RWPE1 (cell line): ENCODE results near the gene MXD1.

Experiments used
- CTCF ChIA-PET: fragments of 350-600 bp; sonication (Branson Sonifier 250); formaldehyde crosslinking; extraction: SDS; loops from one replicate; lab custom pipeline; 2021; lab: Yijun Ruan, JAX
- POLR2A ChIA-PET: fragments of 400-600 bp; formaldehyde crosslinking; extraction: SDS; loops from one replicate; lab custom pipeline; 2020; ENCODE audit warnings: antibody characterized with exemption; ENCODE audit not compliant: low non-redundant PET; lab: Yijun Ruan, JAX
- DNase-seq: peaks from one replicate; pipeline ENCODE4 v3.0.0; 2012; ENCODE audit warnings: low spot score
- H3K27ac ChIP-seq: fragments of 450-650 bp; 2 replicates; pipeline ENCODE4 v1.5.1; 2017
- CTCF ChIP-seq: fragments of 450-650 bp; conservative IDR thresholded peaks from 2 replicates; pipeline ENCODE4 v1.5.1; 2017; ENCODE audit warnings: low read depth, mild to moderate bottlenecking

Gene MXD1

DNA sequence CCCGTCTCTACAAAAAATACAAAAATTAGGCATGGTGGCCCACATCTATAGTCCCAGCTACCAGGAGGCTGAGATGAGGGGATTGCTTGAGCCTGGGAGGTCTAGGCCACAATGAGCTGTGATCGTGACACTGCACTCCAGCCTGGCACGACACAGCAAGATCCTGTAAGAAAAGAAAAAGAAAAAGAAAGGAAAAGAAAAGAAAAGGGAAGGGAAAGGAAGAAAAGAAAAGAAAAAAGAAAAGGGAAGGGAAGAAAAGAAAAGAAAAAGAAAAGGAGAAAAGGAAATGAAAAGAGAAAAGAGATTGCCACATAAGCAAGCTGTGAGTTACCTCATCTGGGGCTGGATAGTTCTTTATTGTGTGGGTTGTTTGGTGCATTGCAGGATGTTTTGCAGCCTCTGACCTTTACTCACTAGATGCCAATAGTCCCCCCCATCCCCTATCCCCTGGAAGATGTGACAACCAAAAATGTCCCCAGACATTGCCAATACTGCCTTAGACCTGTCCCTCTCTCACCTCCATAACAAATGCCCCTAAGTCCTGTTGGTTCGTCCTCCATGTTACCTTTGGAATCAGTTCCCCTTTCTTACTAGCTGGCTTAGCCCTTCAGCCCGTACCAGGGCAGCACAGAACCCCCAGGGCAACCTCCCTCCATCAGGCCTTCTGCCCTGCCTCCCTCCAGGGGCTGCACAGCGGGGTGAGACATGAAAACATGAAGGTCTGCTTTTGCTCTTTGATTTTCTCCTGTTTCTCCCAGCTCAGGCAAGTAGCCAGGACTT lies 37.6 kb downstream of the MXD1 start:
- CTCF ChIA-PET: no interaction called here
- POLR2A ChIA-PET: no interaction called here
- no peak overlapping the region for H3K27ac ChIP-seq
- DNase-seq: no peak
- no peak for TF ChIP-seq CTCF

DNA sequence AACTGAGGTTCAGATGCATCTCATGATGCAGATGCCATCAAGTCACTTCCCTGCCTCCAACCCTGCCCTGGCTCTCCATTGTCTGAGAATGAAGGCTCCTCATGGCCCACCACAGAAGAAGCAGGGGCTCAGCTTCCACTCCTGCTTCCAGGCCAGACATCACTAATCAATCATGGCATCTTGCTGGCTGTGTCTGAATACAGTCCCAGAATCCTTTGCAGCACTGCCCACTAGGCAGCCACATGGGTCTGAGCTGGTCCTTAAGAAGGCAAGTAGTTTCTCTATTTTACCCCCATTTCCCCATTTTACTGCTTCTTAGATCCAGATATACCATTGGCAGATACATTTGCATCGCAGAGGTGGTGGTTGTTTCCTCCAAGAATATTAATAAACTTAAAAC lies 39.2 kb downstream of the MXD1 start:
- POLR2A ChIA-PET: interaction anchor here (0.6 kb wide), 1 partner anchor 73 kb away, joined by 3 read pairs; no protein-coding TSS in a partner anchor
- CTCF ChIA-PET: no interaction called here
- DNase-seq: no peak
- no peak overlapping the region for H3K27ac ChIP-seq
- TF ChIP-seq CTCF: no peak

DNA sequence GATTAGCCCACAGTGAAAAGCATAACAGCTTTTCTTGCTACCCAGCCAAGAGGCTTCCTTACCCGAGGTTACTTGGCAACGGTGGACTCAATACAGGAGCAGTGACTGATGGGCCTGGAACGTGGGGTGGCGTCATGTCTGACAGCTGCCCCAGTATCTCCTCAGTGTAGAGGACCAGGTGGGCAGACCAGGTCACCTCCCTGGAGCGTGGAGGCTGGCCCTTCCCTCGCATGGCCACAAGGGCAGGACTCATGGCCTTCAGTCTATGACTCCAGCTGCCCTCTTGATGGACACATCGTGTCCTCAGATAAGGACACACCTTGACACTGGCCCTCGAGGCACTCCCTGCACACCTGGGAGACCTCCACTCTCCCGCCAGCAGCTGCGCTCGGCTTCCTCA lies 40.1 kb downstream of the MXD1 start:
- DNase-seq: no peak
- TF ChIP-seq CTCF: no peak
- no peak overlapping the region for H3K27ac ChIP-seq
- ChIA-PET POLR2A (no interaction called here), CTCF (interaction anchor here (0.6 kb wide), 1 partner anchor 207 kb away, joined by 3 read pairs; no protein-coding TSS in a partner anchor)

- ChIA-PET CTCF (no interaction called here), POLR2A (no interaction called here)
- no peak for DNase-seq
- TF ChIP-seq CTCF: no peak
- H3K27ac ChIP-seq: no peak overlapping the region
Observed at GRCh38 chr2:69956475-69956979, 41.6 kb downstream of the MXD1 start.

- CTCF ChIA-PET: no interaction called here
- no peak for DNase-seq
- TF ChIP-seq CTCF: no peak
- H3K27ac ChIP-seq: no peak overlapping the region
- POLR2A ChIA-PET: no interaction called here
Observed at GRCh38 chr2:69957965-69958364, 43.1 kb downstream of the MXD1 start.

DNA sequence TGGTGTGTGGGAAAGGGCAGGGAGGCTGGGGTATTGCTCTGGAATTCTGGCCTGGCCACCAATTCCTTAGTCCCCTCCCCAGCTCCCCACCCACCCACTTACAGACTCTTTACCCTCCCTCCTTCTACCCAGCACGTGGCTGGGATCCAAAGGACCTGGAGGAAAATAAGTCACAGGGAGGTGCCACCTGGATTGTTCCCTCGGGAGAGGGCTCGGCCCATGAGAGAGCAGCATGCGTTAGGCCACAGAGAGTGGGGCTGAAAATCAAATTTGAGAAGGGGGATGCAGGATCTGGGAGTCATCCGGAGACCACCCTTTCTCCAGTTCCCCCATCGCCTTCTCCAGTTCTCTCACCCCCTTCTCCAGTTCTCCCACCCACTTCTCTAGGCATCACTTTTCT lies 43.6 kb downstream of the MXD1 start:
- H3K27ac ChIP-seq: no peak overlapping the region
- TF ChIP-seq CTCF: no peak
- DNase-seq: no peak
- ChIA-PET CTCF (no interaction called here), POLR2A (no interaction called here)
